Right lobe of liver (tissue), 4 donors: ENCODE measurements around the gene ARVCF.

Source experiments
- CTCF ChIP-seq, 4 donors: fragments of 200-600 bp in 3 of 4; fragments of 450-650 bp in 1 of 4; IDR thresholded peaks; one replicate each; pipeline versions ENCODE4 v1.5.1 to v1.8.0; 2016 to 2022; ENCODE audit warnings: antibody characterized with exemption in 4 of 4, mild to moderate bottlenecking in 2 of 4
- POLR2A ChIP-seq: fragments of 450-650 bp; IDR thresholded peaks from one replicate; pipeline ENCODE4 v1.6.1; 2017; ENCODE audit warnings: antibody characterized with exemption, mild to moderate bottlenecking
- donor health status: DM: no; HTN: no; CAD: no.
- donor health status: DM: no; HTN: no; CAD: no.
- donor health status: DM: no; HTN: yes; CAD: no.

DNA sequence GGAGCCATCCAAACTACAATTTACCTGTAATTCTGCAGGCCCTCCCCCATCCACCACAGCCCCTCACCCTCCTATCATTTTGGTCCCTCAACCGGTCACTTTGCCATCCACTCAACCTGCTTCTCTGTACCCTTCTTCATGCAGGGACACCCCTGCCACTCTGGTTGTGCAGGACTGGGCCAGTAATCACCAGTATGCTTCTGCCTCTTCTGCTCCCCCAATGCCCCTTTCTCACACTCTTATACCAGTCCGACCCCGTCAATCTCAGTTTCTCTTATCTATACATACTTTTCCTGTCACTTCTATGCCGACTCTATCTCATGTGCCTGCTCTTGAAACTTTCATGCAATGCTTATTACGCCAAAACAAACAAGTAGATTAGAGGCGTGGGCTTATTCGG is 80.1 kb downstream of the ARVCF start:
- TF ChIP-seq CTCF (IDR thresholded peaks at IDR 0.05) (no peak), POLR2A (no peak)
